Fibroblast of peridontal ligament (primary cell): Measurements from ENCODE around the gene ZIC5.

Source experiments
- DNase-seq: peaks from one replicate; pipeline ENCODE4 v3.0.0-alpha.2; 2010; ENCODE audit errors: extremely low read depth

Gene ZIC5

GRCh38 chr13:99971576-99972189 is at the start of gene ZIC5:
ZIC5 (minus strand) TSS chr13:99971767; CDS start chr13:99971603, 164 bp downstream.
- DNase-seq: no peak

- no peak for DNase-seq
These were observed 48.3 kb upstream of the ZIC5 start for GRCh38 chr13:100019780-100020356.

GRCh38 chr13:100014621-100015020 is 43.1 kb upstream of the ZIC5 start:
- DNase-seq: no peak

- no peak for DNase-seq
These were observed 26.7 kb upstream of the ZIC5 start for GRCh38 chr13:99998261-99998660.

- DNase-seq: no peak
These were observed 26.2 kb upstream of the ZIC5 start for GRCh38 chr13:99997702-99998214.

GRCh38 chr13:99996381-99996973 is 24.9 kb upstream of the ZIC5 start:
- no peak for DNase-seq

GRCh38 chr13:99995589-99996380 is 24.2 kb upstream of the ZIC5 start:
- peak; percentile 38 for DNase-seq

- no peak for DNase-seq
These were observed 23.6 kb upstream of the ZIC5 start for GRCh38 chr13:99995104-99995588.

GRCh38 chr13:99994638-99995020 is 23.1 kb upstream of the ZIC5 start:
- DNase-seq: no peak

- DNase-seq: no peak
These were observed 22.4 kb upstream of the ZIC5 start for GRCh38 chr13:99993660-99994637.

- DNase-seq: no peak
These were observed 21.4 kb upstream of the ZIC5 start for GRCh38 chr13:99992949-99993351.

GRCh38 chr13:99991828-99992775 is 20.5 kb upstream of the ZIC5 start:
- no peak for DNase-seq

GRCh38 chr13:99991013-99991827 is 19.7 kb upstream of the ZIC5 start:
- DNase-seq: no peak

GRCh38 chr13:99990126-99990977 is 18.8 kb upstream of the ZIC5 start:
- DNase-seq: no peak

GRCh38 chr13:99989276-99990125 is 17.9 kb upstream of the ZIC5 start:
- no peak for DNase-seq

- no peak for DNase-seq
These were observed 17.1 kb upstream of the ZIC5 start for GRCh38 chr13:99988529-99989275.
